Smooth muscle cell of bladder (primary cell): ENCODE measurements around the gene AZIN2. TPM values are rescaled to one million over a fixed set of nuclear protein-coding genes. Genes with fewer than 3 reads are reported as not detected.

Experiments
- total RNA-seq: library from RNA; depleted of rRNA; stranded (reverse); fragments of >200 nt; gene quantifications from 2 replicates; pipeline ENCODE4 v1.2.3, GENCODE V29; 2014

The AZIN2 gene
- total RNA-seq: 7.7 and 12.8 TPM in 2 replicates

DNA sequence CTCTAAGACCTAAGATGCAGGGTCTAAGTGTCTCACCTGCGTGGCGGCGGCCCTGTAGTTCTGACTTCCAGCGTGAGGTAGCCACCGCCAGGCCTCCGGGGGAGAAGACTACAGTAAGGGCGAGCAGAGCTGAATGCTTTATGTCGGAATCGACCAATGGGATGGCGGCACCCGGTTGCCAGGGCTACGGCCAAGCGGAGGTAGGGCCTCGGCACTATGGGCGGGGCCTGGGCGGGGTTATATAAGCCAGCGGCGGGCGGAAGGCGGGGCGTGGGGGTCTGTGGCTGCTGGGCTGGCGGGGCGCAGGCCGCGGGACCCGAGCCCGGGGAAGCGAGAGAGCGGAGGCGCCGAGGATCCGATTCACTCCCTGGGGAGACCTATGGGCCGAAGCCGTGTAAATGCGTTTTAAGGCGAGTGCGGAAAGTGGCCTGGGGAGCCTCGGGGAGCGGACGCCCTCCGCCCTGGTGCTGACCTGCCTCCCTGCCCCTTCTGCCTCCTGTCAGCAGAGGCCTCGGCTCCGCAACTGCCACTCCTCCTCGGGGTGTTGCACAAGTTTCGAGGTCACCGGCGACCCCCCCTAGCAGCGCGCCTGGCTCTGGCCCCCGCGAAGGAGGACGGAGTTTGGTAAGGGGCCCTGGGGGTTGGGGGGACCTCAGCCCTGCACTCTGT, at the start of gene AZIN2:
Gene AZIN2 (plus strand): TSS at position 269 of the 669 bp plus-strand sequence. CDS start 1,097 bp downstream, outside the sequence.

DNA sequence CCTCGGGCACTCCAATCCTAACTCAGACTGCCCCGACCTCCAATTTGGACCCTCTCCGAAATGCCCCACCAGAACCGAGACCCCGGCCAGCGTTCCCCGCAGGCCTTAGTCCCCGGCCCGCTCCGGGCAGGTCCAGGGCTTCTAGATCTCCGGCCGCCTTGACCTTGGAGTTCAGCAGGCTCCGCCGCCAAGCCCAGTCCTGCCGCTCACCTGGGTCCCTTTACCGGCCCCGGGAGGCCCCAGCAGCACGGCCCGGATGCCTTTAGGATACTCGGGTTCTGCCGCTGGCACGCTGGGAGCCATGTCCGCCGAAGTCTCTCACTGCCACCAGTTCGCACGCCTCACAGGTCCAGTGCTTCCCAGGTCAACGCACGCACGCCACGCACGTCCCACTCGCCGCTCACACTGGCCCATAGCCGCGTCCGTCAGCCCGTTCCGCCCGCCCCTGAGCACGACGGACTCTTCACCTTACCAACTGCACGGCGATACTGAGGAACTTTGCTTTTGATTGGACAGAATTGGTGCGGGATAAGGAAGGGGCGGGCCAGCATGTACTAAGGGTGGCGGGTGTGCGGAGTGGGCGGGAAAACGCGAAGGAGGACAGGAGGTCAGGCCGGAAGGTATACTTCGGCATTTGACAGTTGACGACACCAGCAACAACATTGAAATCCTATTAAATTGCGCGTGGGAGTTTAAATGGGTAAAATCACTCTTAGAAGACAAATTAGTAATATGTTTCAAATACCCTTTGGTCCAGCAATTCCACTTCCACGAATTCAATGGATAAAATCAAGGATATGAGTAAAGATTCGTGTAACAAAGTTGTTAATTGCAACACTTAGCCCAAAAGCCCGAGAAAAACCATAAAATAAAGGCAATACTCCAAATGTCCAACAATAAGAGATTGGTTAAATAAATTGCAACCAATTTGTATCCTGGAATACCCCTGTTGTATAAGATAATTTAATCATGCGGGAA, 44.1 kb upstream of the AZIN2 start, which contains the start of gene AK2:
Gene AK2 (minus strand): TSS at position 358 of the 978 bp plus-strand sequence. CDS start 55 bp downstream, at position 303.

Other genes with a start within 250 kb of the AZIN2 start
- gene FNDC5, start 210.2 kb upstream of the AZIN2 start, total RNA-seq: 1.8 and 4.0 TPM in 2 replicates
- gene HPCA, start 194.7 kb upstream of the AZIN2 start, total RNA-seq: under 0.01 and 0.18 TPM in 2 replicates
- gene TMEM54, start 179.8 kb upstream of the AZIN2 start, total RNA-seq: 29.4 and 42.3 TPM in 2 replicates
- 8.7 and 8.8 TPM in 2 replicates for gene RNF19B, start 116.3 kb upstream of the AZIN2 start, total RNA-seq
- gene AK2, start 44.3 kb upstream of the AZIN2 start, total RNA-seq: 71.7 and 93.1 TPM in 2 replicates
- 1.8 and 2.3 TPM in 2 replicates for gene TRIM62, start 100.9 kb downstream of the AZIN2 start, total RNA-seq
- 2.6 and 4.2 TPM in 2 replicates for gene ZNF362, start 175.3 kb downstream of the AZIN2 start, total RNA-seq
- not detected in 2 replicates for gene A3GALT2, start 239.9 kb downstream of the AZIN2 start, total RNA-seq